H9 (cell line): ENCODE measurements around the gene YEATS2. TPM values are rescaled to one million over a fixed set of nuclear protein-coding genes. Genes with fewer than 3 reads are reported as not detected.
"Not testable (repeated sequence)": the region's sequence is repeated elsewhere in the genome, so short reads cannot be mapped to it uniquely, and the experiment has no call there.

Source experiments
- DNase-seq: peaks from one replicate; pipeline ENCODE4 v3.0.0-alpha.2; 2017
- H2AFZ ChIP-seq: one replicate; pipeline ENCODE4 v1.6.1; 2013; ENCODE audit warnings: mild to moderate bottlenecking, low read length, control low read depth, moderate library complexity
- H2AK5ac ChIP-seq: 2 replicates; pipeline ENCODE4 v1.6.1; 2013; ENCODE audit warnings: low read length, control low read depth, mixed read lengths; ENCODE audit not compliant: insufficient read length
- H2BK120ac ChIP-seq: one replicate; pipeline ENCODE4 v1.6.1; 2013; ENCODE audit warnings: low read depth, mild to moderate bottlenecking, low read length, control low read depth, inconsistent platforms; ENCODE audit not compliant: poor library complexity, severe bottlenecking
- H2BK12ac ChIP-seq: 2 replicates; pipeline ENCODE4 v1.6.1; 2013; ENCODE audit warnings: low read length, control low read depth, mixed read lengths, low read depth; ENCODE audit not compliant: insufficient read length
- H2BK15ac ChIP-seq: 2 replicates; pipeline ENCODE4 v1.6.1; 2013; ENCODE audit warnings: low read depth, low read length, control low read depth
- H2BK20ac ChIP-seq: one replicate; pipeline ENCODE4 v1.6.1; 2013; ENCODE audit warnings: low read depth, mild to moderate bottlenecking, low read length, control low read depth, inconsistent platforms; ENCODE audit not compliant: poor library complexity, severe bottlenecking
- H2BK5ac ChIP-seq: 2 replicates; pipeline ENCODE4 v1.6.1; 2013; ENCODE audit warnings: low read length, control low read depth, mixed read lengths; ENCODE audit not compliant: insufficient read length
- H3K14ac ChIP-seq: 2 replicates; pipeline ENCODE4 v1.6.1; 2013; ENCODE audit warnings: low read length, control low read depth; ENCODE audit not compliant: insufficient read depth
- H3K18ac ChIP-seq: 2 replicates; pipeline ENCODE4 v1.6.1; 2013; ENCODE audit warnings: low read depth, mild to moderate bottlenecking, mixed read lengths, low read length, control low read depth; ENCODE audit not compliant: insufficient read length
- H3K23ac ChIP-seq: 2 replicates; pipeline ENCODE4 v1.6.1; 2013; ENCODE audit warnings: low read length, control low read depth, mixed read lengths, low read depth; ENCODE audit not compliant: insufficient read length
- H3K23me2 ChIP-seq: 2 replicates; pipeline ENCODE4 v1.6.1; 2013; ENCODE audit warnings: low read depth, mild to moderate bottlenecking, mixed read lengths, low read length, control low read depth; ENCODE audit not compliant: insufficient read length, poor library complexity, severe bottlenecking
- H3K27ac ChIP-seq: 2 replicates; pipeline ENCODE4 v1.5.1; 2013; ENCODE audit warnings: low read length, control low read depth, mixed read lengths, low read depth; ENCODE audit not compliant: insufficient read length
- H3K27me3 ChIP-seq: 2 replicates; pipeline ENCODE4 v1.6.1; 2013; ENCODE audit warnings: low read length, control low read depth, inconsistent platforms; ENCODE audit not compliant: insufficient read depth
- H3K4ac ChIP-seq: 2 replicates; pipeline ENCODE4 v1.6.1; 2013; ENCODE audit warnings: low read depth, mild to moderate bottlenecking, control low read depth, inconsistent platforms, low read length, moderate library complexity
- H3K4me1 ChIP-seq: 2 replicates; pipeline ENCODE4 v1.6.1; 2013; ENCODE audit warnings: low read length, control low read depth, inconsistent platforms; ENCODE audit not compliant: insufficient read depth
- H3K4me2 ChIP-seq: 2 replicates; pipeline ENCODE4 v1.6.1; 2013; ENCODE audit warnings: low read length, control low read depth, mixed read lengths; ENCODE audit not compliant: insufficient read length, insufficient read depth
- H3K56ac ChIP-seq: 2 replicates; pipeline ENCODE4 v1.6.1; 2013; ENCODE audit warnings: low read depth, mild to moderate bottlenecking, mixed read lengths, low read length, control low read depth; ENCODE audit not compliant: insufficient read length
- H3K79me1 ChIP-seq: 2 replicates; pipeline ENCODE4 v1.6.1; 2013; ENCODE audit warnings: low read depth, mild to moderate bottlenecking, moderate library complexity, low read length, control low read depth, inconsistent platforms; ENCODE audit not compliant: insufficient read depth, poor library complexity, severe bottlenecking
- H3K79me2 ChIP-seq: 2 replicates; pipeline ENCODE4 v1.6.1; 2013; ENCODE audit warnings: low read length, control low read depth, inconsistent platforms; ENCODE audit not compliant: insufficient read depth
- H3K9ac ChIP-seq: 2 replicates; pipeline ENCODE4 v1.6.1; 2013; ENCODE audit warnings: low read length, control low read depth, mixed read lengths; ENCODE audit not compliant: insufficient read length; ENCODE audit errors: extremely low read depth
- H3K9me3 ChIP-seq: one replicate; pipeline ENCODE4 v1.6.1; 2013; ENCODE audit warnings: low read depth, low read length, inconsistent platforms; ENCODE audit not compliant: control insufficient read depth
- H3T11ph ChIP-seq: one replicate; pipeline ENCODE4 v1.6.1; 2013; ENCODE audit warnings: mild to moderate bottlenecking, low read length, control low read depth, inconsistent platforms
- H4K20me1 ChIP-seq: one replicate; pipeline ENCODE4 v1.6.1; 2013; ENCODE audit not compliant: control insufficient read depth, insufficient read length, insufficient read depth
- H4K5ac ChIP-seq: 2 replicates; pipeline ENCODE4 v1.6.1; 2013; ENCODE audit warnings: low read depth, mild to moderate bottlenecking, mixed read lengths, low read length, control low read depth; ENCODE audit not compliant: insufficient read length
- H4K8ac ChIP-seq: replicated peaks from 2 replicates; pipeline ENCODE4 v1.6.1; 2013; ENCODE audit warnings: low read length, control low read depth, mixed read lengths, low read depth; ENCODE audit not compliant: insufficient read length
- H4K91ac ChIP-seq: 2 replicates; pipeline ENCODE4 v1.6.1; 2013; ENCODE audit warnings: low read depth, mild to moderate bottlenecking, moderate library complexity, mixed read lengths, low read length, control low read depth; ENCODE audit not compliant: insufficient read length
- H3K27ac Mint-ChIP-seq, 3 experiments: 2 replicates in 2 of 3; 3 replicates in 1 of 3; pipeline ENCODE4 v1.8.0; 2020 to 2021; ENCODE audit warnings: mixed read lengths in 3 of 3, mild to moderate bottlenecking in 1 of 3, moderate library complexity in 1 of 3
- H3K27me3 Mint-ChIP-seq: 2 replicates; pipeline ENCODE4 v1.8.0; 2021; ENCODE audit warnings: low read depth, mild to moderate bottlenecking, moderate library complexity, mixed read lengths
- H3K36me3 Mint-ChIP-seq, 3 experiments: 2 replicates in 2 of 3; 3 replicates in 1 of 3; pipeline ENCODE4 v1.8.0; 2020 to 2021; ENCODE audit warnings: low read depth in 3 of 3, mixed read lengths in 3 of 3; ENCODE audit not compliant: insufficient read depth in 1 of 3
- H3K4me1 Mint-ChIP-seq, 2 experiments: 2 replicates each; pipeline ENCODE4 v1.8.0; 2020; ENCODE audit warnings: mixed read lengths in 2 of 2
- H3K4me3 Mint-ChIP-seq, 2 experiments: 2 replicates in 1 of 2; 3 replicates in 1 of 2; pipeline ENCODE4 v1.8.0; 2020 to 2021; ENCODE audit warnings: mild to moderate bottlenecking in 2 of 2, mixed read lengths in 2 of 2, moderate library complexity in 1 of 2
- H3K9me3 Mint-ChIP-seq, 2 experiments: 2 replicates in 1 of 2; 3 replicates in 1 of 2; pipeline ENCODE4 v1.8.0; 2020; ENCODE audit warnings: mild to moderate bottlenecking in 2 of 2, mixed read lengths in 2 of 2, moderate library complexity in 1 of 2
- WGBS: extraction: QIAGEN DNeasy Blood & Tissue Kit; methylation state at CpG from one replicate; pipeline ENCODE4 v1.1.7; 2013; ENCODE audit warnings: missing lambda C conversion rate, low lambda C conversion rate, mixed read lengths; ENCODE audit not compliant: insufficient read length; ENCODE audit errors: extremely low coverage; 5-methylcytosine and 5-hydroxymethylcytosine counted together
- total RNA-seq: library from RNA; stranded (reverse); gene quantifications from 2 replicates; pipeline ENCODE4 v1.2.1, GENCODE V29; 2021
- TF ChIP-seq, protein P1 (sequence below): fragments of 200-600 bp; sonication (generic); conservative IDR thresholded peaks from 3 replicates; pipeline ENCODE4 v1.8.0; 2021; ENCODE audit warnings: antibody characterized with exemption, mild to moderate bottlenecking

The YEATS2 gene
- total RNA-seq, 1 experiment from 2014 or later: 40.3 TPM

DNA sequence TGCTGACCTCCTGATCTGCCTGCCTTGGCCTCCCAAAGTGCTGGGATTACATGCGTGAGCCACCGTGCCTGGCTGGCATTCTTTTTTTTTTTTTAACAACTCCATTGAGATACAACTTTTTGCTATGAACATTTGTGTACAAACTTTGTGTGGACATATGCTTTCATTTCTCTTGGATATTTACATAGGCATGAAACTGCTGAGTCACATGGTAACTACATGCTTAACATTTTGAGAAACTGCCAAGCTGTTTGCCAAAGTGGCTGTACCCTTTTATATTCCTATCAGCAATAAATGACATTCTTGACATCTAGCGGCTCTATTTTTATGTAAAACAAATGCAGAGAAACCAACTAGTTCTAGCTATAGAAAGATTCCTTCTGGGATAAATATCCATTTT lies 8.7 kb upstream of the YEATS2 start:
- Histone ChIP-seq H3K79me1 (no peaks in the 10 kb centered on the region), H4K5ac (no peak overlapping the region), H3K56ac (no peak overlapping the region), H3K4me1 (no peaks in the 10 kb centered on the region), H2BK5ac (no peak overlapping the region), H3K27ac (no peak overlapping the region), H2BK20ac (no peak overlapping the region), H3K4me2 (no peak overlapping the region), H3K27me3 (no peaks in the 10 kb centered on the region), H3K9me3 (no peaks in the 10 kb centered on the region), H3K79me2 (no peaks in the 10 kb centered on the region), H2BK120ac (no peak overlapping the region), H4K8ac (no peak overlapping the region), H3K9ac (no peak overlapping the region), H3K23me2 (no peaks in the 10 kb centered on the region), H2BK12ac (no peak overlapping the region), H3K4ac (no peak overlapping the region), H2BK15ac (no peak overlapping the region), H3K14ac (no peak overlapping the region), H3K23ac (no peak overlapping the region), H3T11ph (no peak overlapping the region), H2AK5ac (no peak overlapping the region), H3K18ac (no peak overlapping the region), H2AFZ (no peak overlapping the region), H4K20me1 (no peaks in the 10 kb centered on the region), H4K91ac (no peak overlapping the region)
- Mint-ChIP-seq H3K9me3 (no peaks in the 10 kb centered on the region), H3K27ac (no peak overlapping the region), H3K27me3 (no peaks in the 10 kb centered on the region), H3K4me3 (no peak overlapping the region), H3K4me1 (no peaks in the 10 kb centered on the region), H3K36me3 (no peaks in the 10 kb centered on the region)
- DNase-seq: no peak
- WGBS: no CpG with 5 or more reads among the region's 3 CpGs
- TF ChIP-seq, protein P1, sequence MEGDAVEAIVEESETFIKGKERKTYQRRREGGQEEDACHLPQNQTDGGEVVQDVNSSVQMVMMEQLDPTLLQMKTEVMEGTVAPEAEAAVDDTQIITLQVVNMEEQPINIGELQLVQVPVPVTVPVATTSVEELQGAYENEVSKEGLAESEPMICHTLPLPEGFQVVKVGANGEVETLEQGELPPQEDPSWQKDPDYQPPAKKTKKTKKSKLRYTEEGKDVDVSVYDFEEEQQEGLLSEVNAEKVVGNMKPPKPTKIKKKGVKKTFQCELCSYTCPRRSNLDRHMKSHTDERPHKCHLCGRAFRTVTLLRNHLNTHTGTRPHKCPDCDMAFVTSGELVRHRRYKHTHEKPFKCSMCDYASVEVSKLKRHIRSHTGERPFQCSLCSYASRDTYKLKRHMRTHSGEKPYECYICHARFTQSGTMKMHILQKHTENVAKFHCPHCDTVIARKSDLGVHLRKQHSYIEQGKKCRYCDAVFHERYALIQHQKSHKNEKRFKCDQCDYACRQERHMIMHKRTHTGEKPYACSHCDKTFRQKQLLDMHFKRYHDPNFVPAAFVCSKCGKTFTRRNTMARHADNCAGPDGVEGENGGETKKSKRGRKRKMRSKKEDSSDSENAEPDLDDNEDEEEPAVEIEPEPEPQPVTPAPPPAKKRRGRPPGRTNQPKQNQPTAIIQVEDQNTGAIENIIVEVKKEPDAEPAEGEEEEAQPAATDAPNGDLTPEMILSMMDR: no peak

DNA sequence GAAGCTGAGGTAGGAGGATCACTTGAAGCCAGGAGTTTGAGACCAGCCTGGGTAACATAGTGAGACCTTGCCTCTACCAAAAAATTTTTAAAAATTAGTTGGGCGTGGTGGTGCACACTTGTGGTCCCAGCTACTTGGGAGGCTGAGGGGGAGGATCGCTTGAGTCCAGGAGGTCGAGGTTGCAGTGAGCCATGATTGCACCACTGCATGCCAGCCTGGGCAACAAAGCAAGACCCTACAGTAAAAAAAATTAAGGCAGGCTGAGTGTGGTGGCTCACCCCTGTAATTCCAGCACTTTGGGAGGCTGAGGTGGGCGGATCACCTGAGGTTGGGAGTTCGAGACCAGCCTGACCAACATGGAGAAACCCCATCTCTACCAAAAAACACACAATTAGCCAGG lies 8.0 kb upstream of the YEATS2 start:
- not testable (repeated sequence) for H3K4me2 ChIP-seq, H3K27me3 Mint-ChIP-seq, H3K18ac ChIP-seq, H2BK5ac ChIP-seq, H3T11ph ChIP-seq, H4K91ac ChIP-seq, H3K36me3 Mint-ChIP-seq, H3K56ac ChIP-seq, H3K23me2 ChIP-seq, H4K8ac ChIP-seq, H4K5ac ChIP-seq, H3K79me1 ChIP-seq, H2AFZ ChIP-seq, H3K4me3 Mint-ChIP-seq, H3K9ac ChIP-seq, H3K27me3 ChIP-seq, H3K9me3 Mint-ChIP-seq, H2BK20ac ChIP-seq, H3K4ac ChIP-seq, DNase-seq, H3K4me1 Mint-ChIP-seq, H3K27ac Mint-ChIP-seq, H3K9me3 ChIP-seq, H3K23ac ChIP-seq, H4K20me1 ChIP-seq, H3K27ac ChIP-seq, H2BK12ac ChIP-seq, H2BK120ac ChIP-seq, H2BK15ac ChIP-seq, H3K79me2 ChIP-seq, H2AK5ac ChIP-seq, H3K14ac ChIP-seq, H3K4me1 ChIP-seq
- no CpG with 5 or more reads among the region's 5 CpGs for WGBS
